Colon (tissue), 2 donors: ENCODE data around the gene APCDD1L.
"Not testable (repeated sequence)": the region's sequence is repeated elsewhere in the genome, so short reads cannot be mapped to it uniquely, and the experiment has no call there.

Source experiments
- FAIRE-seq: peaks from 2 replicates; lab custom pipeline; 2012; peaks lifted over from hg19 to GRCh38; lab: Jason Lieb, UNC
- donor health status: control.
- donor health status: control.

APCDD1L gene

DNA sequence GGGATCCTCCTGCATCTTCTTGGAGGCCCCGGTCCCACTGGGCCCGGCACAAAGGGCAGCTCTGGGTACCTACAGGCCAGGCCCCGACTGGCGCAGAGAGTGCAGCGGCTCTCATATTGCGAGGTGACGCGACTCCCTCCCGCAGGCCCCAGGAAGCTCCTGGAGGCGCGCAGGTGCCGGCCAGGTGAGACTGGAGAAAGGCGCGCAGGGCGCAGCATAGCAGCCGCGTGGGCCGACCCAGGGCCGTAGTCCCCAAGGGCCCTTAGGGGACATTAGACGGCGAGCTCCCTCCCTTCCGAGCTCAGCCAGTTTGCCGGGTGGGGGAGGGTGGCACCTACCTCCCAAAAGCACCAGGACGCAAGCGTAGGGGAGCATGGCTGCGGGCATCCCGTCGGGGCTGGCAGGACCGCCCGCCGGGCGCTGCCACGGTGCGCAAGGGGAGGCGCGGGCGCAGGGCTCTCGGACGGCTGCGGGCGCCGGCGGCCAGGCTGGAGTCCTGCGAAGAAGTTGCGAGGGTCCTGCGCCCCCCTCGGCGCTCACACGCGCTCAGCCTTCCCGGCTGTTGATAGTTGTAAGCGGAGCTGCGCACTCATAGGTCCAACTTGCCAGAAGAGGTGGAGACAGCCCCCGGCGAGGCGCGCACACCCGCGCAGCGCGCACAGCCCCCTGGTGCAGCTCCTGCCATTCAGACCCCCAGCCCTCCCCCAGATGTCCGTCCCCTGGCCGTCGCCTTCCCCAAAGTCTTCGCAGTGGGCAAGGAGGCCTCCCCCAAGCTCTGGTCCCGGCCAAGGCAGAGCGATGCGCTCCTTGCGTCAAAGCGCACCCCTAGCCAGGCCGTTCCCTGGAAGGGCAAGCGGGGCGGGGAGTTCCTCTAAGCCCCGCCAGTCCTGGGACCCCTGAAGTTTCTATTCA lies 622 bp downstream of the APCDD1L start:
- FAIRE-seq: no peak

- no peak for FAIRE-seq
Measured at GRCh38 chr20:58513580-58514285, 1.5 kb downstream of the APCDD1L start.

DNA sequence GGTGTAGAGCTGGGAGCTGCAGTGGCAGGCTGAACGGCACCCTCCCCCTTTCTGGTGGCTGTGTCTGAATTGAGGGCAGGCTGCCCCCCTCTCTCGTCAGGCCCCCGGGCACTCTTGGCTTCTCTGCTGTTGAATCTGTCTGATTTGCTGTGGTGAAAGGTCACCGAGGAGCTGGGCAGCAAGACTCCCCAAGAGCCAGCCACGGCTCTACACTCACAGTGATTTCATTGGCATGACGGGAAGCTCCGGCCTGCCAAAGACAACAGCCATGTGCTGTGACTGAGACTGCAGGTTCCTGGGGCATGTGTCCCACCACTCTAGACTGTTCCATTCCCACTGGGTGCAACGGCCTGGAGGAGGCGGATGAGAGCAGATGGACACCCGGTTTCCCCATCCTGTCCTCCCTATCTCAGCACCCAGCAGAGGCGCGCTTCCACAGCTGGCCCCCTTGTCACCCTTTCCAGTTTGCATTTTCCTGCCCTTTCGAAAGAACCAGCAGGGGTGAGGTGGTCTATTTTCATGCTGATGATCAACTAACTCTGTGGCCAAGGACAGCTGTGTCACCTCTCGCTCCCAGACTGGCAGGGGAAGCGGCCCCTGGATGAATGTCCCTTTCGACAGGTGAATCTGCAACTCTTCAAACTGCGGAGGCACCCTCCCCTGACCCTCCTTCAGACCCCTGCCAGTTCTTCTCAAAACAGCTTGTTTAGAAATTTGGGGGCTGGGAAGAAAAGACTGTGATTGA lies 2.2 kb downstream of the APCDD1L start:
- FAIRE-seq: no peak

DNA sequence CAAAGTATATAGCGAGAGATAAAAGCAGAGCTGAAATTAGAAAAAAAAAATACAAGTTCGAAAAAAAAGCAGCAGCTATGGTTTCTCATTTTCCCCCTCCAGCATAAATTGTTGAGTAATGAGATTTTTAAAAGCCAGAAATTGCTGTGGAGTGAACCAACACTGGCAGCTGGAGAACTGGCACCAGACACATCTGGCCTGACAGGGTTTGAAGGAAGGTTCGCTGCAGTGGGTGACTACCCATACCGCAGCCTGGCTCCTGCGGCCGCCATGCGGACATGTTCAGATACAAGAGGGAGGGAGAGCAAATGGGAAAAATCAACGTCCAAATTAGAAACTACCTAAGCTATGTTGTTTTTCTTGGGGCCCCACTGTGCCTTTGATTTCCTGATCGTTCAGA lies 3.3 kb downstream of the APCDD1L start:
- no peak for FAIRE-seq

DNA sequence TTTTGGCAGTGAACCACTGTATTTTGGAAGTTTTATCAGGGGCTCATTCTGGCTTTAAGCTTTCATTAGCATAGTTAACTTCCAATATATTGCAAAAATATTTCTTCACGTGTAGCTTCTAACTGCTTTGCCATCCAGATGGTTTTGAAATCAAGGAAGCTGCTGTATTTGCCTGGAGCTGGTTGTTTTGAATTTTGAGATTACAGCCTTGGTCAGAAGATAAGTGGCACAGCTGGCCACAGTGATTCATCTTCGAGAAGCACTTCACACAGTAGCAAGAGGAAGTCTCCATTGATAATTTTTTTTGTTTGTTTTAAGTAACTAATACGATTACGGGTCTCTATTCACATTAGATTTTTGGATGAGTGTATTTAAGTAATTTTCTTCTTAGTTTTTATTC lies 3.8 kb downstream of the APCDD1L start:
- FAIRE-seq: no peak

GRCh38 chr20:58510921-58511320 lies 4.3 kb downstream of the APCDD1L start:
- FAIRE-seq: no peak

DNA sequence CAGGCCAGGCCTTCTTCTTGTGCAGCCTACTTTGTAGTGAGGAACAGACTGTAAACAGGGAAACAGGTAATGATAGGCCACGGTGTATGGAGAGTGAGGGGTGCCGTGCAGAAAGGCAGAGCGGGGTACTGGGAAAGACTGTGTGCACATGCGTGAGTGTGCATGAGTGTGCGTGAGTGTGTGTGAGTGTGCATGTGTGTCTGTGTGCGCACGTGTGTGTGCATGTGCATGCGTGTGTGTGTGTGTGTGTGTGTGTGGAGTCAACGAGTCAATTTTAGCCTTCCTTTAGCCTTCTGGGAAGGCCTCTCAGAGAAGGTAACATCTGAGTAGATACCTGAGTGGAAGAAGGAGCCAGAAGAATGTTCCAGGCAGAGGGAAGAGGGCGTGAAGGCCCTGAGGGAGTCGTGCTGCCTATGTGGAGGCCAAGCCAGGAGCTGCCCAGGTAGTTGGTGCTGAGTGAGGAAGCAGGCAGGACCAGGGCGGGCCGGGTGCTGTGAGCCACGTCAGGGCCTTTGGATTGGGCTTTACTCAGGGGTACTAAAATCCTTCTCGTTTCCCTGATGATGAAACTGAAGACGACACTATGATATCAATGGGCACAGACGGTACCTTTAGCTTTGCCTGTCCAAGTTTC lies 6.3 kb downstream of the APCDD1L start:
- no peak for FAIRE-seq

DNA sequence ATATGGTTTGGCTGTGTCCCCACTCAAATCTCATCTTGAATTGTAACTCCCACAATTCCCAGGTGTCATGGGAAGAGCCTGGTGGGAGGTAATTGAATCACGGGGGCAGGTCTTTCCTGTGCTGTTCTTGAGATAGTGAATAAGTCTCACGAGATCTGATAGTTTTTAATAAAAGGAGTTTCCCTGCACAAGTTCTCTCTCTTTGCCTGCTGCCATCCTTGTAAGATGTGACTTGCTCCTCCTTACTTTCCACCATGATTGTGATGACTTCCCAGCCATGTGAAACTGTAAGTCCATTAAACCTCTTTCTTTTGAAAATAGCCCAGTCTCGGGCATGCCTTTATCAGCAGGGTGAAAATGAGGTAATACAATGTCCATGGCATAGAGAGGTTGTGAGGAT lies 8.2 kb downstream of the APCDD1L start:
- FAIRE-seq: not testable (repeated sequence)

DNA sequence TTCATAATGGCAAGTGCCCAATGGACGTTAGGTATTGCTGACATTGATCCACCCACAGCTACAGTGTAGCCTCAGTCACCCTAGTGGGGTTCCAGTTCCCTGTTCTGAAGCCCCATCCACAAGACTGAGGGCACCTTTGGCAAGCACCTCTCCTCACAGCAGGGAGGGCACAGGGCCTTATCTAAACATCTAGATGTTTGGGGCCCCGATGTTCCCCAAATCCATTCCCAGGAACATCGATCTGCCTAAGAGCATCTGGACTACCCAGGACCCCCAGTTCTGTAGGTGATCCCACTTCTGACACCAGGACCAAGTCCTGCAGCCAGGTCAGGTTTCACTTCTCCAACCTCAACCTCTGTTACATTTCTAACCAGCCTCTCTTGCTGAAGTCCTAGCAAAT lies 10.6 kb downstream of the APCDD1L start:
- no peak for FAIRE-seq

DNA sequence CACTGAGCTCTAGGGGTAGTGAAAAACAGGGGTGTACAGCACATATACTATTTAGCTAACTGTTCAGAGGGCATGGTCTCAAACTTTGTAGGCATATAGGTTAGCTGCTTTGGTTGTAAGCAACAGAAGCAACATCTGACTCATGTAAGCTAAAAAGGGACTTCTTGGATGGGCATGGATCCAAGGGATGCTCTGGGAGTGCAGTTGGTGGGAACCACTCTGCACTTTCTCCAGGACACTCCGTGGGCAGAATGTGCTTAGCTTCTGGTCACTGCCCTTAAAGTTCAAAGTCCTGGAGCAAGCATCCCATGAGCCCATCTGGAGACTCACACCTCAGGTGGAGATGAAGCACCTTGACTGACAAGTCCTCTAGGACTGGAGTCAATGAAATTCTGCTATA lies 11.5 kb downstream of the APCDD1L start:
- FAIRE-seq: no peak

DNA sequence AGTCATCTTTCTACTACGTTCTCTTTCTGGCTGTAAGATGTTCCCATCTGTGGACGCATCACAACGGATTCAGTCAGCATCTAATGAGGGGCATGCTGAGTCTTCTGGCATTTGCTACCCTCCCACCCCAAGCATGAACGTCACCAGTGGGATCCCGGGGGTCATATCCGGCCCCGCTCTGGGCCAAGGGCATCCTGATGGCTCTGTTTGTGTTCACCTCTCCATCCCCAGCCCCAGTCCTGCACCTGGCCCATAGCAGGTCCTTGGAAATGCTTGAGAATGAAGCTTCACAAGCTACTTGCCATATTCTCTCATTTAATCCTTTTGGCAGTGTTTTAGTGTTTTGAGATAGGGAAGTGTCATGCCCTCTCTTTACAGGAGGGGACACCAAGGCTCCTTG lies 14.9 kb downstream of the APCDD1L start:
- no peak for FAIRE-seq

DNA sequence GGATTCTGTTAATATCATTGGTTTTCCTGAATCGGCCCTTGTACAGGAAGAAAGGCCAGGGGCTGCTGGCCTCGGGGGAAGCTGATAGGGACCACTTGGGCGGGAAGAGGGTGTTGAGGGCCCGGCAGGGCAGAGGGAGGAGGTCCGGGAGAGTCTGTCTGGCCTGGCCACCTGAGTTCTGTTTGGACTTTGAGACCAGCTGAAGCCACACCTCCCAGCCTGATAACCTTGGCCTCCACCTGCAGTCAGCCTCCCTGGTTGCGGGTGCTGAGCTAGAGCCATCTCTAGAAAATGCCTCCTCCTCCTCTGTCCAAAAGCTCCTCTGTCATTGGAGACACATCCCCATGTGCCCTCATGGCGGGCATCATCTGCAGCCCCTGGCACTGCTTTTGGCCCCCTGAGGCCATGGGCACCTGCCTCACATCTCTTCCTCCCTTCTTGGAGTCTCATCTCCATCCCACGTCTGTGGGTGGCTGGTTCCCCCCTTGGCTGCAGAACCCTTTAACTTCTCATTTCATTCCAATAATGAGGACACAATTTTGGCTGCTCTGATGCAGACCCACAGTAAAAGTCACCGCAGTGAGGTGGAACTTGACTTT lies 16.6 kb downstream of the APCDD1L start:
- no peak for FAIRE-seq

DNA sequence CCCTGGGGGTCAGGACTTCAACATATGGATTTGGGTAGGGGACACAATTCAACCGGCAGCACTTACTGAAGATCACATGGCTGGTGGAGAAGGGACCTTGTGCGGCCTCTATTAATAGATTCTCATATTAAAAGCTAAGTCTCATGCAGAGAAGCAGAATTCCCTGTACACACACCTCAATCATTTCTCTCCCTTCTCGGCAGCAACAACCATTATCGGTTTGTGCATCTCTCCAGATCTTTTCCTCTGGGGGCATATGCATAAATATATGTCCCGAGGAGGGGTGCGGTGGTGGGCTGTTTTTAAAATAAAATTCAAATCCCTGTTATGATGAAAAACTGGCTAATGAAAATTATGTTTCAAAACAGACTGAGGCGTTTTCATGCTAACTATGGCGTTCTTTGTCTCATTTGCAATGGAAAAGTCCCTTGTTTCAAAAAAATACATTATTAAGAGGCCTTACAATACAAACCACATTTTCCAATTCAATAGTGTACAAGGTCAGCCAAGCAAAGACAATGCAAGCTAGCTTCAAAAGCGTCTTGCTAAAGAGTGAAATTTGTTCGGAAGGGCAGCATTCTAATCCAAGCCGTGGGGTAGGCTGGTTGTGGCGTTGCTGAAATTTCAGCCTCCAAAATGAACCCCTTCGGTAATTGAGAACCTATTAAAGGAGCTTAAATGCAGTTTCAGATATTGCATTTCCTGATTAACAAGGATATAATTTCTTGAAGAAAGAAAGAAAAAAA lies 17.3 kb downstream of the APCDD1L start:
- FAIRE-seq: no peak

- FAIRE-seq: no peak
Measured at GRCh38 chr20:58497076-58497641, 18.0 kb downstream of the APCDD1L start.

DNA sequence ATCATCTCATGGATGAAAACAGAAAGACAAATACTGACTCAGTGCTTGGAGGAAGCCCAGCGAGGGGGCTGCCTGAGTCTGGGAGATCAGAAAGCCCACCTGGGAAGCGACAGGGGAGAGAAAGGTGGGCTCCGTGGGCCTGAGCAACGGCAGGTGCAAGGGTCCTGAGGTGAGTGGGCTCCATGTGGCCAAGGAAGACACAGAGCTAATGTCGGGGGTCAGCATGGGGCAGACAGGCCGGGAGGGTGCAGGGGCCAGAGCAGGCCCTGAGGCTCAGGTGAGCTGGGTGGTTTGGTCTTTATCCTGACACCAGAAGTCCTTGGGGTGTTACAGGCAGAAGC lies 18.8 kb downstream of the APCDD1L start:
- no peak for FAIRE-seq

- no peak for FAIRE-seq
Measured at GRCh38 chr20:58495623-58496428, 19.4 kb downstream of the APCDD1L start.

GRCh38 chr20:58494923-58495622 lies 20.1 kb downstream of the APCDD1L start:
- FAIRE-seq: no peak

- FAIRE-seq: no peak
Measured at GRCh38 chr20:58492795-58493524, 22.2 kb downstream of the APCDD1L start.
